ENCODE measurements around the gene NR3C2. TPM values are rescaled to one million over a fixed set of nuclear protein-coding genes. Genes with fewer than 3 reads are reported as not detected.

The NR3C2 gene
- under 0.01 TPM in 1 of 2 replicates, not detected in the other for total RNA-seq

DNA sequence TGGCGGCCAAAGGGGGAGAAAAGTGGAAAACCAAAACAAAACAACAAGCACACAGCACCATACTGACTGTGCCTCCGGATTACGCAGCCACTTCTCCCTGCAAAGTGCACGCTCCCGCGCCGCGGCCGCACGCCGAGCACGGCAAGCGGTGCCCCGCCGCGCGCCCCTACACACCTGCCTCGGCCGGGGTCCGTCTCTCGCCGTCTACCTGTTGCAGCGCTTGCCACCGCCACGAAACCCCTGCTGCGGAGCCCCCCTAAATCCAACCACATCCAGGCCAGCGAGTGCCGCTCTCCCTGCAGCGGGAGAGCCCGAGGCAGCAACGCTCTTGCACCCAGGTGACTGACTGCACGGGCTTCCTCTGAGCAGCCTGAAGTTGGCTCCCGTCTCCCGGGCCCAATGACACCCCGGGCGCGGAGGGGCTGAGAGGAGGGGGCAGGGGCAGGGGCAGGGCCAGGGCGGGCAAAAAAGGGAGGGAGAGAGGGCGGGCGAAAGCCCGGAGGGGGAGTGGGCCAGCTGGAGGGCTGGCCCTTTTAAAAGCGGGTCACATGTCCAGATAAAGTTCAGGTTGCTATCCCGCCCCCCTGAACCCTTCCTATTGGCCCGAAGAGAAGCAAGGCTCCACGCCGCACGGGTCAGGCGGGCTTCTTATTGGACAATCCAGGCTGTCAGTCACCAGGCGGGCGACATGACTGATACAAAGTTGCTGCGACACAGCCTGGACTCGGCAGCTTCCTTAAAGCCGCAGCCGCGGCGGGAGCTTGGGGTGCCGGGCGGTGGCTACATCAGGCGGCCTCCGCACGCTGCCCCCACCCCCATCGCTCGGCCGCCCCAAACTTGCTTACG lies at the start of gene NR3C2:
TSS of gene NR3C2 (minus strand) at position 429 of the 846 bp plus-strand sequence.

